ENCODE data around the gene EIPR1.
A peak's percentile ranks its signal among the peaks of the same experiment; 100 is the strongest.
"Not testable (repeated sequence)": the region's sequence is repeated elsewhere in the genome, so short reads cannot be mapped to it uniquely, and the experiment has no call there.

The EIPR1 gene

DNA sequence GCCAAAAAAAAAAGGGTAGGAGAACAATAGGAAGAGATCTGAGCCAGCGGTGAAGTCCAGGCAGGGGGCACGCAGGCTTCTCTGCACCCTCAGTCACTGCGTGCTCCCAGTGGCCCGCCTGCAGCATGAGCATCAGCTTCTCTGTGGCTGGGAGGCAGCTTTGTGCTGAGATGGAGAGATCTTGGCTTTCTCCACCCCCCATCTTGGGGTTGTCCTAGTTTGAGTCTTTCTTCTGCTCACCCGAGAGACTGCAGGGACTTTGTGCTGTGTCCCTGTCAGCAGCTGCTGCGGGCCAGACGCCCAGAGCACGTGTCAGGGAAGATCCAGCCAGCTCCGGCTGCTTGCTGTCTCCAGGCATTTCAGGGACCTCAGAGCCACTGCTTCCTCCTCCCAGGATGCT, 22.2 kb upstream of the EIPR1 start:
- no peak for DNase-seq

DNA sequence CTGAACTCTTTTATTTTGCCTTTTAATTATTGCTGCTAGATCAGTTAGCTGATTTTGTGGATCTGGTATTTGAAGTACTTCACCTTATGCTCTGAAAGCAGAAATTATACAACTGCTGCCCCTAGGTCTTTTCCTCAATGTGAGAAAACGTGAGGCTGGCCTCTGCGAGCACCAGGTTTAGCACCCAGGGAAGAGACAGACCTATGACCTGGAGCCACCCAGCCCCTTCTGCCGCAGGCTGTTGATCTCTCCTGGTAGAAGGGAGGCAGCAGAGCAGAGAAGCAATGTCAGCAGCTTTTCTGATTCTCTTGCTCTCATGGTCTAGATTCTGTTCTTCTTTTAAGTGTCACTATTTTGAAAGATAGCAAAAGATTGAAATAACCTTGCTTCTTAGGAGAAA, 21.8 kb upstream of the EIPR1 start:
- no peak for DNase-seq

DNA sequence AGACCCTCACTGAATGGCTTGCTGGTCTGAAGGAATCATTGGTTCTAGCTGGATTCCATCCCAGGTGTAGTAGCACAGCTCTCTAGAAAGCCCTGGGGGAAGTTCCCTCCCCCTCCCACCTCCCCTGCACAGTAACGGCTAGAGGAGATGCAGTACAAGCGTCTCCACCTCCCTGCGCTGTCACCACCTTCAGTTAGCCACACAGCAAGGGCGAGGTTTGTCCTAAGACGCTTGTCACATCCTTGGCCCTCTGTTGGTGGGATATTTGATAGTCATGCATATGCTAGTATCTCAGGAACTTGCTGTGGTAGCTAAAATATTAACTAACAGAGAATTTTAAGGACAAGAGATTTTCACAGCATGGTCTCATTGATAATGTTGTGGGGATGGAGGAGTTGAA, 21.2 kb upstream of the EIPR1 start:
- no peak for DNase-seq

DNA sequence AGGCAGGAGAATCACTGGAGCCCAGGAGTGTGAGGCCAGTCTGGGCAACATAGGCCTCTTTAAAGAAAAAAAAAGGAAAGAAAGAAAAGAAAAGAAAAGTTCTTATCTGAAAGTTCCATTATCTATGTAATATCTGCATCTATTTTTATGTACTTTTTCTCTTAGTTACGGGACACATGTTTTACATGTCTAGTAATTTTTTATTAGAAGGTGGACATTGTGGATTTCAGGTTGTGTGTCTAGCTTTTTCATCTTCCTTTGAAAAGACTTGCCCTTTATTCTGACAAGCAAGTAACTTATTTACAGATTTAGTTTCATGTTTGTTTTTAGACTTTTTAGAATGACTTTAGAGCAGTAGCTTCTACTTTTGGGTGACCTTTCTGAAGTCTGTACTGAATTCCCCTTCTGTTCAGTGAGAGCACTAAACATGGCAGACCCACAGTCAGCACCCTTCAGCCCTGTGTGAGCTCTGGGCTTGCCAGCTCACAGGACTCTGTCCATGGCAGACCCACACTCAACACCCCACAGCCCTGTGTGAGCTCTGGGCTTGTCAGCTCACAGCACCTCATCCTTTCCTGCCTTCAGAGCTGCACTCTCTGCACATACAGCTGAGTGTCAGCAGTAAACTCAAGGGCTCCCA, 19.4 kb upstream of the EIPR1 start:
- no peak for DNase-seq

DNA sequence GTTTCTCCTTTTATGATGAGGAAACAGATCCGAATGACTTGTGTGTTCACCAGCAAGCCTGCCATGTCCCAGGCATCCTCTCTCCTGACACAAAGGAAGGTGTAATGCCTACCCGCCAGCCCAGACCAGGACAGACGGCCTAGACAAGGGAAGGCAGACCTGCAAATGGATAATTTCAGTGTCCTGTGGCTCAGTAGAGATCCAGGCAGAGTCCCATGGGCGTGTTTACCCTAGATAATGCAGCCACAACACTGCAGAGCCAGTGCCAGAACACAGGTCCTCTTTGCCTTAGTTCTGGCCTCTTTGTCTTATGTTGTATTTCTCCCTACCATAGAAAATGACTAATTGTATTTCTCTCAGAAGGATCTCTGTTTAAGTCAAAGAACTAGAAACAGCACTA, 14.6 kb upstream of the EIPR1 start:
- DNase-seq = no peak

DNA sequence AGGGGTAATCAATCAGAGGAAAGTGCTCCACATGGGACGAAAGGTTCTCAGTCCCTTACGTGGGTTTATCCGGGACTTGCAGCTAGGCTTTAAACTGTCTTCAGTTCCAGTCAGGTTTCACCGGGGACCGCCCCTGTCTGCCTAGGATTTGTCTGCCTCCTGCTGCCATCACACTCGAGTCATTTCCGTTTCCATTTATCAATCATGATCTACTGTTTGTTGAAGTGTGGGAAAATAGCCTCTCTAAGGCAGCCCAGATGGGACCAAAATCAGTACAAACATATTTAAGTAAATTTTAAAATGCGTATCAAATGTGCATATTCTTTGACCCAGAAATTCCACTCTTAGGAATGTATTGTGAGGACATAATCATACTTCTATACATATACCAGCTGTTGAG, 12.4 kb upstream of the EIPR1 start:
- no peak for DNase-seq

DNA sequence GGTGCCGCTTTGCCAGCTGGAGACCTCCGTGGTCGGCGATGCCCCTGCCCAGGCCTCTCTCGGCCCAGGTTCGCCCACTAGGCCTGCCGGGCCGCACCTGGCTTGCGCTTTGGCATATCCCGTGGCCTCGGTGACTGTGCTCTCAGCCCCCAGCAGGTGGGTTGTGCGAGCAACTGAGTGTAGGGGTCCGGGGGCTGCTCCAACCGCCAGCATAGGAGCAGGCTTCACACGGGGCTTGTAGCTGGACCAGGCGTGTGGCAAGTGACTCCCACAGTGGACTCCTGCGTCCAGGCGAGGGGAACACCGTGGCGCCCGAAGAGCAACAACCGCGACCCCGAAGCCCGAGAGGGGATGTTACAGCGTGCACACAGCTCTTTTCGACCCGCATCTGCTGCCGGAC, 11.6 kb upstream of the EIPR1 start:
- DNase-seq = no peak

DNA sequence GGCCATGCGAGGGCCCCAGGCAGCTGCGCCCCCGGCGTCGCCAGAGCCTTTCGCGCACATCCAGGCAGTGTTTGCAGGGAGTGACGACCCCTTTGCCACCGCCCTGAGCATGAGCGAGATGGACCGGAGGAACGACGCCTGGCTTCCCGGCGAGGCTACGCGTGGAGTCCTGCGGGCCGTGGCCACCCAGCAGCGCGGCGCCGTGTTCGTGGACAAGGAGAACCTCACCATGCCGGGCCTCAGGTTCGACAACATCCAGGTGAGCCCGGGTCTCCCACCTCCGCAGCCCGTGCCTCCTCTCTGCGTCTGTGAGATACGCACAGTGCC, 10.8 kb upstream of the EIPR1 start:
- DNase-seq = no peak

DNA sequence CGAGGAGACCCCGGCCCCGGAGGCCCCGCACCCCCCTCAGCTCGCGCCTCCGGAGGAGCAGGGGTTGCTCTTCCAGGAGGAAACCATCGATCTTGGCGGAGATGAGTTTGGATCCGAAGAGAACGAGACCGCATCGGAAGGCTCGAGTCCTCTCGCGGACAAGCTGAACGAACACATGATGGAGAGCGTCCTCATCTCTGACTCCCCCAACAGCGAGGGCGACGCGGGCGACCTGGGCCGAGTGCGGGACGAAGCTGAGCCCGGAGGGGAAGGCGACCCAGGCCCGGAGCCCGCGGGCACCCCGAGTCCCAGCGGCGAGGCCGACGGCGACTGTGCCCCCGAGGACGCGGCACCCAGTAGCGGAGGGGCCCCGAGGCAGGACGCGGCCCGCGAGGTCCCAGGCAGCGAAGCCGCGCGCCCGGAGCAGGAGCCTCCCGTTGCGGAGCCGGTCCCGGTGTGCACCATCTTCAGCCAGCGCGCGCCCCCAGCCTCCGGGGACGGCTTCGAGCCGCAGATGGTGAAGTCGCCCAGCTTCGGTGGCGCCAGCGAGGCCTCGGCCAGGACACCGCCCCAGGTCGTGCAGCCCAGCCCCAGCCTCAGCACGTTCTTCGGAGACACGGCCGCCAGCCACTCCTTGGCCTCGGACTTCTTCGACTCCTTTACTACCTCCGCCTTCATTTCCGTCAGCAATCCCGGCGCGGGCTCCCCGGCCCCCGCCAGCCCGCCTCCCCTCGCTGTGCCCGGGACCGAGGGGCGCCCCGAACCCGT, 10.2 kb upstream of the EIPR1 start:
- no peak for DNase-seq

DNA sequence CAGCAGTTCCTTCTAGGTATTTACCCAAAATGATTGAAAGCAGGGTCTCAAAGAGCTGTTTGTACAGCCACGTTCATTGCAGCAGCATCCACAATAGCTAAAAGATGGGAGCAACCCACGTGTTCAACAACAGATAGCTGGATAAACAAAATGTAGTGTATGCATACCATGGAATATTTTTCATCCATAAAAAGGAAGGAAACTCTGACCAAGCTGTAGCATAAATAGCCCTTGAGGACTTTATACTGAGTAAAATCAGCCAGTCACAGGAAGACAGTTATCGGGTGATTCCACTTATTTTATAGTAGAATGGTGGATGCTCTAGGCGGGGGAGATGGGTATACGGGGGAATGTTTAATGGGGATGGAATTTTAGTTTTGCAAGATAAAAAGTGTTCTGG, 9.4 kb upstream of the EIPR1 start:
- DNase-seq = no peak

DNA sequence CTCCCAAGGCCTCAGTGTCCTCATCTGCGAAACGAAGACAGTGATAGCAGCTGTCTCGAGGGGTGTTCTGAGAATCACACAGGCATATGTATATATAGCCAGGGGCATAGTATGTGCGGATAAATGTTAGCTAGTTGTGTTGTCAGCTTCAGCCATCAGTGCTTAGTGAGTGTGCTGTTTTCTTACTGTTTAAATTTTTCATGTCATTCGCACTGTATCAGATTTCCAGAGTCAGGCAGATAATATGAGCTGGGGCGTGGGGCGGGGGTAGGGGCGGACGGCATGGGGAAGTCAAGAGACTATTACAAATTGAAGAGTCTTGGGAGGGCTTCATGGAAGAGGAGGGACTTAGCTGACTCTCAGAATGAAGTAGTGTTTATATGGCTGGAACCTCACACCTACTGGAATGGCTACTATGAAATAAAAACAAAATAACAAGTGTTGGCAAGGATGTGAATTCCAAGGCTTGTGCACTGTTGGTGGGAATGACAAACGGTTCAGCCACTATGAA, 8.9 kb upstream of the EIPR1 start:
- DNase-seq = no peak

DNA sequence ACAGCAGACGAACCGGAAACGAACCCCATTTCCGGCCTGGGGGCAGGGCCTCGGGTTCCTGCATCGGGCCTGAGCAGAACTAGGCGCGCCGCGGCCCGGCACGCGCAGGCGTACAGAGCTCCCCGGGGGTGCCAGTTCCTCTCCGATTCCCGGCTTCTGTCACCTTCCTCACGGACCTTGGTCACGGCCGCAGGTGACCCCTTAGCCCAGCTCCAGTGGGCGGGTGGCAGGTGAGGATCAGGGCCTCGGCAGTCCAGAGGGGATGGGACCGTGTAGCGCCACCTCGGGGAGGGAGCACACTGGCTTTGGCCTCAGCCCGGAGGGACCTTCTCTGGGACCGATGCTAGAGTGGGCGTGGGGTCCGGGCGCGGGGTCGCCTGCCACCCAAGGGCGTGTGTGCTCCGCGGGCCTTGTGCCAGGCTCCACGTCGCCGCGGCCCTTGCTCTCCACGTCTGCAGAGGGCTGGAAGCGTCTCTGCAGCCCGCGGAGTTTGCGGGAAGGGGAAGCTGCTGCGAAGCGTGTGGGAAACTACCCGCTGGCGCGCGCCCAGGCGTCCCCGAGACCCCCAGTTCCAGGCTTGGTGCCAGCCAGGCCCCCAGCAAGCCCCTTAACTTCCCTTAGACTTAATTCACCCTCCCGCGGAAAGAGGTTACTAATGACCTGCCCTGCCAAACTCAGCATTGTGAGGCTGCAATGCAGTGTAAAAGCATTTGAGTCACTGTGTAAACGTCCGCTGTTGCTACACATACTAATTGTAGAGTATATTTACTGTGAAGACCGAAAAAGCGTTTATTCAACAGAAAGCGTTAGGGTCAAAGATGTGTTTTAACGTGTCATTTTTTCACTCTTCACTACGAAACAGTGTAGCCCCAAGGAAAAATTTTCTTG, 2.3 kb upstream of the EIPR1 start, which contains the start of gene TRAPPC12:
TRAPPC12 (plus strand) TSS at position 48 of the 888 bp plus-strand sequence. CDS start 7,930 bp downstream, outside the sequence.
- peak; percentile 97 to 98 for DNase-seq

DNA sequence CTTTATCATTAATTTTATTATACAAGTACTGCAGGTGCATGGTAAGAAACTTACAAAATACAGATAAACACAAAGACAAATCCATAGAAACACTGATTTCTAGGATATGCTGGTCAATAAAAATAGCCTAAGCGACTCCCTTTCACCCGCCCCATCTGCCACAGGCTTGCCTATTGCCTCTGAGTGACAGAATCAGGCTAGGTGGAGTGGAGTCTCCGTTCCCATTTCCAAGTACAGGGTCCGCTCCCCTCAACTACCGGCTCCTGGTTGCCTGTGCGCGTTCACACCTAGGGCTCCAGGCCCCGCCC, 1.7 kb upstream of the EIPR1 start:
- no peak for DNase-seq

DNA sequence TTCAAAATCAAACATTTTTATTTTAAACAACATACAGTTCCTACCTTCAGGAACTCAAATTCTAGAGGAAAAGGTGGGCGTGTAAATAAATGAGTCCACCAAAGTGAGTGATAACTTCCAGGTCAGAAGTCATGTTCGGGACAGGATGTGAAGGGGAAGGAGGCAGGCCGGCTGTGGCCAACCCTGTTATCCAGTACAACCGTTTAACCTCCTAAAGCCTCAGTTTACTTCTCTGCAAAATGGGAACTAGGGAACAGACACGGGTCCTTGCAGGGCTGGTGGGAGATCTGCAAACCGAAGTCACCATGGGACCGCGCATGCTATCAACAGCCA, 373 bp downstream of the EIPR1 start:
- peak; percentile 41 to 60 for DNase-seq

DNA sequence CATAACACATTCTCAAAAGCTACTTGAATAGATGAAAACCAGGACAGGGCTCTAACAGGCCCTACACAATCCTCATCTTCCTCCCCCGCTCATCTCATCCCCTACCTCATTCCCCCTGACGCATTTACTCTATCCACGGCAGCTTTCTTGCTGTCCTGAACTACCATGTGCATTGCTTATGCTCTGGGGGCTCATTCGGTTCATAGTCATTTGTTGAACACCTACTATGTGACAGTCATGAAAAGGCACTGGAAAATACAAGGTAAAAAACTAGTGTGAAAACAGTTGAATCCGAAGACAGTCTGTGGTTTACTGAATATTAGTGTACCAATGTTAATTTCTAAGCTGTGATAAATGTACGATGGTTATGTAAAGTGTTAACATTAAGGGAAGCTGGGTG, 797 bp downstream of the EIPR1 start:
- no peak for DNase-seq

DNA sequence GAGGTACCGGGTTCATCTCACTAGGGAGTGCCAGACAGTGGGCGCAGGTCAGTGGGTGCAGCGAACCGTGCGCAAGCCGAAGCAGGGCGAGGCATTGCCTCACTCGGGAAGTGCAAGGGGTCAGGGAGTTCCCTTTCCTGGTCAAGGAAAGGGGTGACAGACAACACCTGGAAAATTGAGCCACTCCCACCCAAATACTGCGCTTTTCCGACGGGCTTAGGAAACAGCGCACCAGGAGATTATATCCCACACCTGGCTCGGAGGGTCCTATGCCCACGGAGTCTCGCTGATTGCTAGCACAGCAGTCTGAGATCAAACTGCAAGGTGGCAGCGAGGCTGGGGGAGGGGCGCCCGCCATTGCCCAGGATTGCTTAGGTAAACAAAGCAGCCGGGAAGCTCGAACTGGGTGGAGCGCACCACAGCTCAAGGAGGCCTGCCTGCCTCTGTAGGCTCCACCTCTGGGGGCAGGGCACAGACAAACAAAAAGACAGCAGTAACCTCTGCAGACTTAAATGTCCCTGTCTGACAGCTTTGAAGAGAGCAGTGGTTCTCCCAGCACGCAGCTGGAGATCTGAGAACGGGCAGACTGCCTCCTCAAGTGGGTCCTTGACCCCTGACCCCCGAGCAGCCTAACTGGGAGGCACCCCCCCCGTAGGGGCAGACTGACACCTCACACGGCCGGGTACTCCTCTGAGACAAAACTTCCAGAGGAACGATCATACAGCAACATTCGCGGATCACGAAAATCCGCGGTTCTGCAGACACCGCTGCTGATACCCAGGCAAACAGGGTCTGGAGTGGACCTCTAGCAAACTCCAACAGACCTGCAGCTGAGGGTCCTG, 8.1 kb downstream of the EIPR1 start:
- DNase-seq = not testable (repeated sequence)

DNA sequence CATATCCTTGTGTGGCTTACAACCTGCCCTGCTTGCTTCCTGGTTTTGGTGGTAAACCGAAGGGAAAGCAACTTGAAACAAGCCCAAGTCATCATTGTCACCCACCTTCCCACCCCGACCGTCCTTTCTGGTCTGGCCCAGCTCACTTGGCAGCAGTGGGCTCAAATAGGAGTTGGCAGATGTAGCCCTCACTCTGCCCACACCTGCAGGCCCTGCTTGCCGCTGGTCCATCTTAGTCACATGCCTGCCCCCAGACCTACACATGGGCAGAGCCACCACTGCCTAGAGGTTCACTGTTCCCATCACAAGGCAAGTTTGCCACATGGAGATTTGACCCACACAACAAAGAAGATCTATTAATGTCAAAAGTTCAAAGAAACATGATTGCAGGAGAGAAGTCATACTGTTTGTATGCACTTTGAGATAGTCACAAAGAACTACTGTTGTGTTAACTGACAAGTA, 9.3 kb downstream of the EIPR1 start:
- DNase-seq = peak in 1 of 2 experiments; percentile 2

DNA sequence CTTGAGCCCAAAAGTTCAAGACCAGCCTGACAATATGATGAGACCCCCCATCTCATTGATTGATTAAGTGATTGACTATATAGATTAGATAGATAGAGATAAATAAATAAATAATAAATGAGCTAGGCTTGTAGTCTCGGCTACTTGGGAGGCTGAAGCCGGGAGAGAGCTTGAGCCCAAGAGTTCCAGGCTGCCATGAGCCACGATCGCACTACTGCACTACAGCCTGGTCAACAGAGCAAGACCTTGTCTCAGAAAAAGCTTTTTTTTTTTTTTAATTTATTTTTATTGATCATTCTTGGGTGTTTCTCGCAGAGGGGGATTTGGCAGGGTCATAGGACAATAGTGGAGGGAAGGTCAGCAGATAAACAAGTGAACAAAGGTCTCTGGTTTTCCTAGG, 12.4 kb downstream of the EIPR1 start:
- no peak for DNase-seq

DNA sequence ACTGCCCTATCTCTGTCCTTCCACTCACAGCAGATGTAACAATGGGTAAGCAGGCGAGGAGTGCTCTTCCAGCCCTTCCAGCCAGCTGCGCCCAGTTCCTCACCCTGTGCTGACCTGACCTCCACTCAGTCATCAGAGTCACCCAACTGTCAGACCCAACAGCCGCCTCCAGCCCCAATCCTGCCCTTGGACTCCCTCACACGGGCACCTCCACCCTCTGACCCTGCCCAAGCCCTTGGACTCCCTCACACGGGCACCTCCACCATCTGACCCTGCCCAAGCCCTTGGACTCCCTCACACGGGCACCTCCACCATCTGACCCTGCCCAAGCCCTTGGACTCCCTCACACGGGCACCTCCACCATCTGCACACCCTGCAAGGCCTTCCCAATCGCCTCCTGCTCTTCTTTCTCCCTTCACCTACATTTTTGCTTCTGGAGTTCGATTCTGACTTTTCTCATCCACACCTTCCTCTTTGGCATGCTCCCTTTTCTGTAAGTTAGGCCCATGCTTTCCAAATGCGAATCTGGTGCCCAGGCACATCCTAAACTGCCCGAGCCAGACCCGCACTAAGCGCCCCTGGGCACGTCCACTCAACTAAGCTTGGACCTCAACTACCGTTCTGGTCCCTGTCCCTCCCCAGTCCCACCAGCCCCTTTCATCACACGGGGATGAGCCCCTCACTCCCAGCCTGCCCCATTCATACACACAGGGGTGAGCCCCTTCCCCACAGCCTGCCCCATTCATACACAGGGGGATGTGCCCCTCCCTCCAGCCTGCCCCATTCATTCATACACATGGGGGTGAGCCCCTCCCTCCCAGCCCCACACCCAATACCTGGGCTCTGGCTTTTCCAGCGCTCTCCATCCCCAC, 15.9 kb downstream of the EIPR1 start:
- no peak for DNase-seq

DNA sequence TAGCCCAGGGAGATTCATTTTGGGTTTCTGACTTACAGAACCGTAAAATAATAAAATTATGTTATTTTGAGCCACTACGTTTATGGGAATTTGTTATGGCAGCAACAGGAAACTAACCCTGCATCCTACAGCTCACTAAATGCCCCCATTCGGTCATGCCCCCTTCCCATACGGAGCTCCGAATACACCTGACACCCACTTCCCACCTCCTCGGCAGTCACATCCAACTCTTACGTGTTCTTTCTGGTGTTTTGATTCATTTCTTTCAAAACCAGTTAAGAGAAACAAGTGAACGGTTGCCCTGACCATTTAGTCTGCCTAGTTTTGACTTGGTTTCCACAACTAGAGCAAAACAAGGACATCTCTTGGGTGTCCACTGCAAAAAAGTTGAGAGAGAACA, 19.7 kb downstream of the EIPR1 start:
- no peak for DNase-seq

DNA sequence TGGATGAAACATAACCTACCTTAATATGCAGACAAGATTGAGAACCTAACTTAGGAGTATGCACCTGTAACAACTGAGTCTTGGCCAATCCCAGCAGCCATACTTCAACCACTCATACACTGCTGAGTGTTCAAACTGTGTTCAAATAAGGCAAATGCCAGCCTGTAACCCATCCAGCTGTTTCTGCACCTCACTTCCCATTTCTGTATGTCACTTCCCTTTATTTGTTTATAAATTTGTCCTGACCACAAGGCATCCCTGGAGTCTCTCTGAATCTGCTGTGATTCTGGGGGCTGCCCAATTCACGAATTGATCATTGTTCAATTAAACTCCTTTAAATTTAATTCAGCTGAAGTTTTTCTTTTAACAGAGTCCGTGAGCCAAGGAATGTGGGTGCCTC, 20.2 kb downstream of the EIPR1 start:
- not testable (repeated sequence) for DNase-seq

DNA sequence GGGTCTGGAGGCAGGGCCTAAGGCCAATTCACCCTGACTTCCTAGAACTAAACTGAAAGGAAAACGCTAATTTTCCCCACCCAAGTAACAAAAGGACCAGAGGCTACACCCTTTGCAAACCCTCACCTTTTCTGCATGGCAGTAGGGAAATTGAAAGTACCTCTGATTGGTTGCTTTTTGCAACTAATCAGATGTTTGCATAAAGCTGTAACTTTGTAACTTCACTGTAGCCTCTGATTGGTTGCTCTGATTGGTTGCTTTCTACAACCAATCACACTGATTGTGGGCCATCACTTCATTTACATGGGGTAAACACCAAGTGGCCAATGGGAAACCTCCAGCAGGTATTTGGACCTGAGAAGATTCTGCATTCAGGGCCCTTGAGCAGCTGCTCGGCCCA, 20.8 kb downstream of the EIPR1 start:
- DNase-seq = no peak
